HG03196 (cell line): ENCODE results near the gene SPINT1.
A peak's percentile ranks its signal among the peaks of the same experiment; 100 is the strongest.
"Not testable (repeated sequence)": the region's sequence is repeated elsewhere in the genome, so short reads cannot be mapped to it uniquely, and the experiment has no call there.

ENCODE experiments used
- ATAC-seq: cut with Tn5 transposase; IDR thresholded peaks from one replicate; pipeline ENCODE4 v1.9.1; 2021; ENCODE audit not compliant: unreplicated experiment

The SPINT1 gene

GRCh38 chr15:40859206-40859851 lies 15.5 kb downstream of the SPINT1 start:
- no peak for ATAC-seq

- ATAC-seq = not testable (repeated sequence)
Measured at GRCh38 chr15:40861147-40861546, 17.3 kb downstream of the SPINT1 start.

- no peak for ATAC-seq
Measured at GRCh38 chr15:40863660-40864270, 19.9 kb downstream of the SPINT1 start.

- ATAC-seq = no peak
Measured at GRCh38 chr15:40867199-40867598, 23.4 kb downstream of the SPINT1 start.

GRCh38 chr15:40869686-40870085 lies 25.8 kb downstream of the SPINT1 start:
- no peak for ATAC-seq

GRCh38 chr15:40870716-40871115 lies 26.9 kb downstream of the SPINT1 start:
- no peak for ATAC-seq

- ATAC-seq = peak; percentile 30
Measured at GRCh38 chr15:40871749-40872617, 28.1 kb downstream of the SPINT1 start.

GRCh38 chr15:40872791-40873693 lies 29.2 kb downstream of the SPINT1 start:
- no peak for ATAC-seq

GRCh38 chr15:40873694-40874561 lies 30.1 kb downstream of the SPINT1 start, which contains the start of gene RHOV:
Gene RHOV, minus strand, starts transcription at chr15:40874234. Its CDS starts 95 bp downstream, at chr15:40874139.
- ATAC-seq = peak; percentile 45

GRCh38 chr15:40875991-40876730 lies 32.3 kb downstream of the SPINT1 start:
- ATAC-seq = no peak

- no peak for ATAC-seq
Measured at GRCh38 chr15:40877694-40878093, 33.8 kb downstream of the SPINT1 start.

GRCh38 chr15:40878785-40879184 lies 34.9 kb downstream of the SPINT1 start:
- peak; percentile 63 for ATAC-seq

- ATAC-seq = no peak
Measured at GRCh38 chr15:40879609-40880008, 35.8 kb downstream of the SPINT1 start.

- ATAC-seq = no peak
Measured at GRCh38 chr15:40881351-40881750, 37.5 kb downstream of the SPINT1 start.

GRCh38 chr15:40886586-40886985 lies 42.7 kb downstream of the SPINT1 start:
- ATAC-seq = no peak

GRCh38 chr15:40889112-40889511 lies 45.3 kb downstream of the SPINT1 start:
- ATAC-seq = no peak

GRCh38 chr15:40891138-40891537 lies 47.3 kb downstream of the SPINT1 start:
- no peak for ATAC-seq

GRCh38 chr15:40891810-40892446 lies 48.1 kb downstream of the SPINT1 start:
- ATAC-seq = no peak
